ENCODE measurements around the gene SELENOM.

DNA sequence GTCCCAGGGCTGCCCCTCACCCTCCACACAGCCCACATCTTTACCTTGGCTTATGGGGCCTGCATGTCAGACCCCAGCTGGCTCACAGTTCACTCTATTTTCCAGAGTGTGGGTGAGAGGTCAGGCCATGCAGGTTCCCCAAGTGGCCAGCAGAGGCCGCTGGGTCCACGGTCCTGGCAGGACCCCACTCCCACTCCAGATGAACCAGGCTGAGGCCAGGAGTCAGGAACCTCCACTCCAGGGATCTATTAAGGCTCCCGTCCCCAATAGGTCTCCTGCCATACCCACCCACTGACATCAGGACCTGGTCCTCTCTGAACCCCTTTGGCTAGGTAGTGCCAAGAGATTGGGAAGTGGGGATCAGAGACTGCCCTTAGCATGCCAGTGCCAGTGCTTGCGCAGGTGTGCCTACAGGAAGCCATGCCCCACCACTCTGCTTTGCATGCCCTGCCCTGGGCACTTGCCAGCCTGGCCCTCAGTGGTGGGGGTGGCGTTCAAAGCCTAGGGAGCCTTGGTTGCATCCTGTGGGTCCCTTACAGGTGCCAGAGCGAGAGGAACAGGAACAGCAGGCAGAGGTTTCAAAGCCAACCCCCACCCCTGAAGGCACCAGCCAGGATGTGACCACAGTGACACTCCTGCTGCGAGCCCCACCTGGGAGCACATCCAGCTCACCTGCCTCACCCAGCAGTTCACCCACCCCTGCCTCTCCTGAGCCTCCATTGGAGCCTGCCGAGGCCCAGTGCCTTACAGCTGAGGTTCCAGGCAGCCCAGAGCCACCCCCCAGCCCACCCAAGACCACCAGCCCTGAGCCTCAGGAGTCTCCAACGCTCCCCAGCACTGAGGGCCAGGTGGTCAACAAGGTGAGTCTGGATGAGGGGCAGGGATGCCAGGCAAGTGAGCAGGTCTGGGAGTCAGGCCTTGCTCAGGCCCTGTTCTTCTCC is 17.9 kb downstream of the SELENOM start:
- TF ChIP-seq, protein P1, sequence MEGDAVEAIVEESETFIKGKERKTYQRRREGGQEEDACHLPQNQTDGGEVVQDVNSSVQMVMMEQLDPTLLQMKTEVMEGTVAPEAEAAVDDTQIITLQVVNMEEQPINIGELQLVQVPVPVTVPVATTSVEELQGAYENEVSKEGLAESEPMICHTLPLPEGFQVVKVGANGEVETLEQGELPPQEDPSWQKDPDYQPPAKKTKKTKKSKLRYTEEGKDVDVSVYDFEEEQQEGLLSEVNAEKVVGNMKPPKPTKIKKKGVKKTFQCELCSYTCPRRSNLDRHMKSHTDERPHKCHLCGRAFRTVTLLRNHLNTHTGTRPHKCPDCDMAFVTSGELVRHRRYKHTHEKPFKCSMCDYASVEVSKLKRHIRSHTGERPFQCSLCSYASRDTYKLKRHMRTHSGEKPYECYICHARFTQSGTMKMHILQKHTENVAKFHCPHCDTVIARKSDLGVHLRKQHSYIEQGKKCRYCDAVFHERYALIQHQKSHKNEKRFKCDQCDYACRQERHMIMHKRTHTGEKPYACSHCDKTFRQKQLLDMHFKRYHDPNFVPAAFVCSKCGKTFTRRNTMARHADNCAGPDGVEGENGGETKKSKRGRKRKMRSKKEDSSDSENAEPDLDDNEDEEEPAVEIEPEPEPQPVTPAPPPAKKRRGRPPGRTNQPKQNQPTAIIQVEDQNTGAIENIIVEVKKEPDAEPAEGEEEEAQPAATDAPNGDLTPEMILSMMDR (IDR thresholded peaks at IDR 0.05; ENCODE audit: insufficient read depth, low read length): peak; percentile 84
- TF ChIP-seq POLR2AphosphoS5 (IDR thresholded peaks at IDR 0.05; ENCODE audit: low read depth): no peak
